GM12892 (cell line): ENCODE results near the gene BANP.

Source experiments
- POLR2A ChIP-seq: IDR thresholded peaks from 2 replicates; pipeline ENCODE4 v1.6.1; 2011; ENCODE audit warnings: low read depth, low read length, control low read depth
- POLR2AphosphoS5 ChIP-seq: IDR thresholded peaks from 2 replicates; pipeline ENCODE4 v1.6.1; 2011; ENCODE audit warnings: low read depth, low read length, control low read depth

DNA sequence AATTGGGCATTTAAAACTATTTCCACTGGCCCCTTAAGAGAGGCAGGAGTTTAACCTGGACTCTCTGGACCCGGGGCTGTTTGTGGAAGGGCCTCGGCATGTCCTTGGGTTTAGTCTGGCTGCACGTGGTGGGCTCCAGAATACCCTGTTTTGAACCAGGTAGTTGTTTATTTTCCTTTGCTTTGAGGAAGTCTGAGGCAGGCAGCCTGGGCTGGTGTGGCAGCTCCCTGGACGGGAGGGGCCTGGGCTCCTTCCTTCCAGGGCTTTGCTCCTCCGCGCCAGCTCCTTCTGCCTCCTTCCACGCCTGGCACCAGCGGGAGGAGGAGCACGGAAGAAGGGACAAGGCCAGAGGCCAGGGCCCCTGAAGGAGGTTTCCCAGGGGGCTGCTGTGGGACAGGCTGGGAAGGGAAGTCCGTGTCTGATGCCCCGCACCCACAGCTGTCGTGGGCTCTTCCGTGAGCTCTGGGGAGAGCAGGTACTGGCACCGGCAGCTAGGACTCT is 15.5 kb downstream of the BANP start:
- TF ChIP-seq POLR2AphosphoS5 (no peak), POLR2A (no peak)
